ENCODE measurements around the gene RNF212.

The RNF212 gene

DNA sequence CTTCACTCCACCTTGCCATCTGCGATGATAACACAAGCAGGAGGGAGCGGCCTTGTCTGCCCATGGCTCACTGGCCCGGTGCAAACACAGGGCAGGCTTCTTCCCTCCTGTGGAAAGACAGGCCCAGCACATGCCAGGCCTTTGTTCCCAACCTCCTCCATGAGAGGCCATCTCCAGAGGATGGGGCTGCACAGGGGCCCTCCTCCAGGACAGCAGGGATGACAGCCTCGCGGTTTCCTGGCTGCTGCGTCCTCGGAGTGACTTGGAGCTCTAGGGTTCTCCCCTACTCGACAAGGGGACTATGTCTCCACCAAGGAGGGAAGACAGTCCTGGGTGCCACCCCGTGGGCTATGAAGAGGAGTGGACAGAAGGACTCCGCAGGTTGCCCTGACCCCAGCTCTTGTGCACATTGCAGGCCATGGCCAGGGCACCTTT, 21.8 kb downstream of the RNF212 start:
- DNase-seq (ENCODE audit: extremely low read depth in 1 of 2, low read depth in 1 of 2) = no peak

DNA sequence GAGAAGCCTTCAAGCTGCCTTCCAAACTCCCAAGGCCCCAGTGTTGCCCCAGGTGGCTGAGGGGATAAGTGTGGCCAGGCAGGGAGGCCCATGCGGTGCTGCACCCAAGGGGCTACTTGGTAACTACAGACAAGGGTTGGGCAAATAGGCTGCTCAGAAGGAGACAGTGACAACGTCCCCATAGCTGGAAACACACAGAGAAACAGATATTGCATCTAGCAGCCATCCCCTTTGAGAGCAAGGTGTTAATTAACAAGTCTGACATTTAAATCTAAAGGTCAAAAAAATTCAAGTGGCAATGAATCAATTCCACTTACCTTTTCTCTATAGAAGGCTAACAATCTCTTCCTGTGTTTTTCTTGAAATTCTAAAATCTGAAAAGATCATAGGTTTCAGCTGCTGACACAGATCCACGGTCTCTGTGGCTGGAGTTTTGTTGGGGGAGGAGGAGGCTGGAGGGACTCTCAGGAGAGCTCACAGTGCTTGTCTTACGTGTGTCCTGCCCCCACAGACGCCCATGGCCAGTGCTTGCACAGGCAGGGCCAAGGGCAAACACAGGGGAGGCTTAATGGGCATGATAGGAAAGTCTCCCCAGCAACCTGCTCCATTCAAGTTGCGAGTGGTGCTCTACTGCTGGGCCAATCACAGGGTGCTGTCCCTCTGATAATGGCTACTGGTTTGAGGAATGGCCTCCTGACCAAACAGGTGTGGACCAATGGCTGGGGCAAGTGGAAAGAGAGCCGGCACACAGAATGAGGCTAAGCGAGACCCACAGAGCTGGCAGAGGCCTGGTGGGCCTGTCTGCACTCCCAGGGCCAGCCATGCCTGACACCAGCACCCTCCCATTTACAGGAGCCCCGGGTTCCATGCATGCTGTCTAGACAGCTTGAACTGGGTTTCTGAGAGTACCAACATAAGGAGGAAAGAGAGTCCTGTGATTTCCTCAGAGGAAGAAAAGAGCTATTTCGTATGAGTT, 22.6 kb downstream of the RNF212 start:
- DNase-seq (ENCODE audit: extremely low read depth in 1 of 2, low read depth in 1 of 2) = no peak

DNA sequence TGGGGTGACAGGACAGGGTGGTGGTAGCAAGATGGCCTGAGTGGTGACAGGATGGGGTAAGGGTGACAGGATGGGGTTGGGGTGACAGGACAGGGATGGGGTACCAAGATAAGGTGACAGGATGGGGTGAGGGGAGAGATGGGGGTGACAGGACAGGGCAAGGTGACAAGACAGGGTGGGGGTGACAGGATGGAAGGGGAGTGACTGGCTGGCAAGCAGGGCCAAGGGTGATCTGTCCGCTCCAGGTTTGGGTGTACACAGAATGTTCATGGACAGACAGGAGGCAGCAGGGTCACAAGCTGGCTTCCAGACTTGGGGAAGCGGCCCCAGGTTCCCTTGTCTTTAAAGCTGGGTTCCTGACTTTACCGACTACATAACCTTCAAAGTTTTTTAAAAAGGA, 23.3 kb downstream of the RNF212 start:
- DNase-seq (ENCODE audit: extremely low read depth in 1 of 2, low read depth in 1 of 2) = no peak

DNA sequence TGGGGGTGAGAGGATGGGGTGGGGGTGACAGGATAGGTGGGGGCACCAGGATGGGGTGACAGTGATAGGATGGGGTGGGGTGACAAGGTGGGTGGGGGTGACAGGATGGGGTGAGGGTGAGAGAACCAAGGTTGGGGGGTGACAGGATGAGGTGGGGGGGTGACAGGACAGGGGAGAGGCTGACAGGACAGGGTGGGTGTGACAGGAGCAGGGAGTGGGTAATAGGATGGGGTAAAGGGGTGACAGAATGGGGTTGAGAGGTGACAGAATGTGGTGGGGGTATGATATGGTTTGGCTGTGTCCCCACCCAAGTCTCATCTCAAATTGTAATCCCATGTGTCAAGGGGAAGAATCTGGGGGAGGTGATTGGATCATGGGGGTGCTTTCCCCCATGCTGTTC, 26.0 kb downstream of the RNF212 start:
- no peak for DNase-seq (ENCODE audit: extremely low read depth in 1 of 2, low read depth in 1 of 2)

DNA sequence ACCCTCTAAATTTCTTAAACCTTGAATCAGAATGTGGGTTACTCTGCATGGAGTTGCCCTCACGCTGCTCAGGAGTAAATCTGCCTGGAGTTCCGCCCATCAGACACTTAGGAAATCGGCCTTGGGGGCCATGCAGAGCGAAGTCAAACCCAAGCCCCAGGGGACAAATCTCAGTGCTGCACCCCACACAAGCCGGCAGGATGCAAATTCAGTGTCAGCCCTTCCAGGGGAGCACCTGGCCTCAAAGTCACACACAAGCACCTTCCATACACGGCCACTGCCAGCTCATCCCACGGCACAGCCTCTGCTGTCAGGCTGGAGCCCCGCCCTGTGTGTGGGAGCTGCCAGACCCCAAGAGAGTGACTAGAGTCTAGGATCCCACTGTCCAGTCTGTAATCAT, 27.4 kb downstream of the RNF212 start:
- DNase-seq (ENCODE audit: extremely low read depth in 1 of 2, low read depth in 1 of 2) = no peak

DNA sequence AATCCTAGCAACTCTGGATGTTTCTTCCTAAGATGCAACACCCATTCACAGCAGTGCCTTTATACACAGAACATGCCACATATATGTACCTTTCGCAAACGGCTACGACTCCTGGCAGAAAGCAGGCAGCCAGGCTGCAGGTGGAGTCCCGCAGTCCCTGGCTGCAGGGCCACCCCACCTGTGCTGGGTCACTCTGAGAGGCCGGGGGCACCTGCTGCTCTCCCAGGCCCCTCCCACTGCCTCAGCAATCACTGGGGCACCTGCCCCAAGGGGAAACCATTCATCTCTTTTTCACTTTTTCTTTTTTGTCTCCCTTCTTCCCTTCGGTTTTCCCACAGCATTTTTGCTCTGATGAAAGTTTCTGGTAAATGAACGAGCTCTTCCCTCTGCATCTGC, 28.0 kb downstream of the RNF212 start:
- DNase-seq (ENCODE audit: extremely low read depth in 1 of 2, low read depth in 1 of 2) = no peak

DNA sequence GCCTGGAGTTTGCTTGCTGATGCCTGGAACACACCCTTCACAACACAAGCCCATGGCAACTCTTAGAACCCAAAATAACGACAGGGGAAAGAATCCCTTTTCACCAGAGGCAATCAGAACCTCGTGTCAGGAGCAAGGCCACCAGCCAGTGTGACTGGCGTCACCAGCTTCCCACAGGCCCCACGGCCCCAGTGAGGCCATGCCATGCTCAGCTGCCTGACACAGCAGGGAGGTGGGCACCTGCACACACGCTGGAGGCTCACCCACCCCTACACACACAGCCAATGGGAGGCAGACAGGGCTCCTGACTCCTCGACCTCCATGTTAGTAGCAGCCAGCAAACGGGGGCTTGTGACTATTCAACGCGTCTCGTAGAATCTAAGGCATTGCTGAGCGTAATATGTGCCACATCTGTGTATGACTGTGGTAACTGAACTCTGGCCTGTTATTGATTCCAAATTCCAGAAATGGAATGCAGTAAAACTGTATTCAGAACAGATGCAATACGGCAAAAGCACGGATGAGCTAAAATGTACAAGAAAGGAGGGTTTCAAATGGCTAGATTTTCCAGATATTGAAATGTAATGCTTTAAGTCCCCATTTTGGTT, 28.5 kb downstream of the RNF212 start:
- DNase-seq (ENCODE audit: extremely low read depth in 1 of 2, low read depth in 1 of 2) = no peak

DNA sequence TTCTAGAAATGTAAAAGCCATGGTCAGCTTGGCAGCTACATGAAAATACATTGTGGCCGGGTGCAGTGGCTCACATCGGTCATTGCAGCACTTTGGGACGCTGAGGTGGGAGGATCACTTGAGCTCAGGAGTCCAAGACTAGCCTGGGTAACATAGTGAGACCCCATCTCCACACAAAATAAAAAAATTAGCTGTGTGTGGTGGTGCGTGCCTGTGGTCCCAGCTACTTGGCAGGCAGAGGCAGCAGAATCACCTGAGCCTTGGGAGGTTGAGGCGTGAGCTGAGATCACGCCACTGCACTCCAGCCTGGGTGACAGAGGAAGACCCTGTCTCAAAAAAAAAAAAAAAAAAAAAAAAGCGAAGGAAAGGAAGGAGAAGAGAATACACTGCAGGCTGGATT, 29.0 kb downstream of the RNF212 start:
- DNase-seq (ENCODE audit: extremely low read depth in 1 of 2, low read depth in 1 of 2) = no peak

DNA sequence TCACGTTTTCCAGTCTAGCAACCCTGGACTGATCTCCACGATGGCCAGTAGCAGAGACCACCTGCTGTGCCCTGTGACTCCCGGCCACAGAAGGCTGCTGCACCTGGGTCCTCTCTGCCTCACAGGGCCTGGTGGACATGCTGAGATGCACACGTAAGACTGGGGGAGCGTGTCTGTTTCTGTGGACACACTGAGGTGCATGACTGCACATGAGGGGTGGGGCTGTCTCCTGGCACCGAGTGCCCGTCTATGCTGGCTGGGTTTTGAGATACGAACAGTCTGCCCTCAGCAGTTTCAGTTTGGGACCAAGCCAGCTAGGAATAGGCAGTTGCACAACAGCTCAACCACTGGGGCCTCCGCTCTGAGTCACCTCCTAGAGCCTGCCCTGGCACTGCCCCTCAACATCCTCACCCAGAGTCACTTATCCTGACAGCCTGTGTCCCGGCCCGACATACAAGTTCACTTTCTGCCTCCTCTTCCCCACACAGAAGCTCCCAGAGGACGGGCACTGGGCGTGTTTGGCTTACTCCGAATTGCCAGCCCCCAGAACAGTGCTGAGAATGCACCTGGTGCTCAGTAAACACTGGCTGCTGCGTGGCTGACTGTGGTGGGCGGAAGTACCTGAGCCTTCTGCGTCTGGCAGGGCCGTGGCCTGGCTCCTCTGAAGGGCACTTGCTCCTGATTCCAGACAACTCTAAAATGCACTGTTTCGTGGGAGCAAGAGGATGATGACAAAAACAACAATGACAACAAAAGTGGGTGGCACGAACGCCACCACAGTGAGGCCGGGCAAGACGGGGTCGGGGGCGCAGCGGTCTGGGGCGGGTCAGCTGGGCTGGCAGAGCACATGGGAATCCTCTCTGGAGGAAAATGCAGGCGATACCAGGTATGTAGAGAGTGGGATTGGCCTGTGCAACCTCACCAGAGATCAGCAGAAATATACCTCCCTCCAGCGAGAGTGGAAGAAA, 30.9 kb downstream of the RNF212 start:
- no peak for DNase-seq (ENCODE audit: extremely low read depth in 1 of 2, low read depth in 1 of 2)

DNA sequence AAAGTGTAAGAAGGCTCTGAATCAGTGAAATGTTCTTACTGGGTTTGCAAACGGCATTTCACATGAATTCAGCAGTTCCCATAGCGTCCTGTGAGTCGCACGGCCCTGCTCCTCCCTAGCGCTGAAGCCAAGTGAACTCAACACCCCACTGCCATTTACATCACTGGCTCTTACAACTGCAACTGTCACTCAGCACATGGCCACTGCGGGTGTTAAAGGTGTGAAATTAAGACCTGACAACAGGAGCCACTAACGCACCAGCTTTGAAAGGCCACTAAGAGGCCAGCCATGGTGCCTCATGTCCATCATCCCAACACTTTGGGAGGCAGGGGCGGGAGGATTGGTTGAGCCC, 31.7 kb downstream of the RNF212 start:
- DNase-seq (ENCODE audit: extremely low read depth in 1 of 2, low read depth in 1 of 2) = no peak

DNA sequence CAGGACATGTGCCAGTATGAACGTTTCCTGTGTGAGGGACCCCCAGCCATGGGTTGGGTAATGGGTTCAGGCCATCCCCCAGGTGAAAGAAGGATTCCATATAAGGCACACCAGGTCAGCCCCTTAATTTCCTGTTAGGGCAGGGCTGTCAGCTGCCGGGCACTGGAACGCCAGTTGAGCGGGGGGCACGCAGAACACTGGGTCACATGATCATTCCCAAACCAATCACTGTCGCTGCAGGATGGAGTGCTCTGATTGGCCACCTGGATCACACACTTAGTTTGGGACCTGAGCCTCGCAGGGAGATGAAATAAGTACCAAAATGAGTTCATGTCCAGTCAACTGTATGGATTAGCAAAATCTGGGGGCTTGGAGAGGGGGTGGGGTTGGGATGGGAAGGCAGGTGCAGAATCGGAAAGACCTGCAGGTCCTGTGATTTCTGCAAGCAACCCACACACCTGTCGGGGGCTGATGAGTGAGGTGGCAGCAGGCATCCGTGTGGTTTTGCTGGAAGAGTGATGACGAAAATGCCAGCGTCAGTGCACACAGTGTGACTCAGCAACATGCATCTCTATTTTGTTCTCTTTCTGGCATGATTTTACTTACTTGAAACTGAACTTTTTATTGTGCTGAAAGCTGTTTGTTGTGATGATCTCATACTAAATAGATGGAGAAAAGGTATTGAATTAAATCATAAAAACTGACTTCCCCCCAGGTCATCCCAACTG, 32.2 kb downstream of the RNF212 start:
- no peak for DNase-seq (ENCODE audit: extremely low read depth in 1 of 2, low read depth in 1 of 2)

DNA sequence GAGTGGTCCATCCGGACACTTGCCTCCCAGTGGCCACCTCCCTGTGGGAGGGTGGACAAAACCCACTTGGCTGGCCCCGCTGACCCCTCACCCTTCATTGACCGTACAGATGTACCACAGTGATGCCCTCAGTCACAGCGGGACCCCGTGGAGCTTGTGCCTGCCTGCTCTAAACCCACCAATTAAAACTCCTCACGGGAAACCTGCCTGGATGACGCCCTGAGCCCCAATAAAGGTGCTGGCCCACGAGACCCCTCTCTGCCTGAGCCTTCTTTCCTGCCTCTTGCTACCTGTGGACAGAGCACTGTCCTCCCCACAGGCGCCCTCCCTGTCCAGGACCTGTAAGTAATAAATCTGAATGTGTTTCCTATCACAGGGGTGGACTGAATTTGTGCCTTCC, 32.9 kb downstream of the RNF212 start:
- no peak for DNase-seq (ENCODE audit: extremely low read depth in 1 of 2, low read depth in 1 of 2)

DNA sequence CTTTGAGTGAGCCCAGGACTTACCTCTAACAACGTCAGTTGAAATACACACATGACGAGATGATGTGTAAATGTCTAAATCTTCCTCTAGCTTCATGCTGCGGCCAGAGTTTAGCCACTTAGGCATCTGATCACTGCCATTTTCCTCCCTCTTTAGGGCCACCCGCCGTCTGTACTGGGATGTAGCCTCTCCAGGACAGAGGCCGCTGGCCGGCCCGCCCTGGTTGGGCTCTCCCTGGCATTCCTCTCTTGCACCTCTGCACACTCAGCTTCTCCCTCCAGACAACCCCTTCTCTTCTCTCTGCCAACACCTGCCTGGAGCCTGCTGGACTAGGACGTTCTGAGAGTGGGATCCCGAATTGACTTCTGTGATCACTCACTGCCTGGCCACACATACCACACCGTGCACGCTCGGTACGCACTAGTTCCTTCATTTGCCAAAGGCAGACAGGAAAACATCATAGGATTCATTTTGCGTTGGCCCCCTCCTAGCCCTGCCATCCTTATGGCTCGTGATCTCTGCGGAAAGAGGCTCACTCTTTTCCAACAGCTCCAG, 33.6 kb downstream of the RNF212 start:
- no peak for DNase-seq (ENCODE audit: extremely low read depth in 1 of 2, low read depth in 1 of 2)

DNA sequence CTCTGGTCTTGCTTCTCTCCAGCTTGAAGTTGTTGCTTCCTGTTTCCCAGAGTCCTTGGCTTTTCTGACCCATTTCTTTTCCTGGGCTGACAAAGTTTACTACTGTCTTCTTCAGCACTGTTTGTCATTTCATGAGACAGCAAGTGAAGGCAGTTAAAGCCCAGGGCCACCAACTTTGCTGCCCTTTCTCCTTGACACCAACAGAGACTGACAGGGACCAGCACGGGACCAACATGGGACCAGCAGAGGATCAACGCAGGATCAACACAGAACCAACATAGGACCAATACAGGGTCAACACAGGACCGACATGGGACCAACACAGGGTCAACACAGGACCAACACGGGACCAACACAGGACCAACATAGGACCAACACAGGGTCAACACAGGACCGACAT, 34.9 kb downstream of the RNF212 start:
- no peak for DNase-seq (ENCODE audit: extremely low read depth in 1 of 2, low read depth in 1 of 2)

DNA sequence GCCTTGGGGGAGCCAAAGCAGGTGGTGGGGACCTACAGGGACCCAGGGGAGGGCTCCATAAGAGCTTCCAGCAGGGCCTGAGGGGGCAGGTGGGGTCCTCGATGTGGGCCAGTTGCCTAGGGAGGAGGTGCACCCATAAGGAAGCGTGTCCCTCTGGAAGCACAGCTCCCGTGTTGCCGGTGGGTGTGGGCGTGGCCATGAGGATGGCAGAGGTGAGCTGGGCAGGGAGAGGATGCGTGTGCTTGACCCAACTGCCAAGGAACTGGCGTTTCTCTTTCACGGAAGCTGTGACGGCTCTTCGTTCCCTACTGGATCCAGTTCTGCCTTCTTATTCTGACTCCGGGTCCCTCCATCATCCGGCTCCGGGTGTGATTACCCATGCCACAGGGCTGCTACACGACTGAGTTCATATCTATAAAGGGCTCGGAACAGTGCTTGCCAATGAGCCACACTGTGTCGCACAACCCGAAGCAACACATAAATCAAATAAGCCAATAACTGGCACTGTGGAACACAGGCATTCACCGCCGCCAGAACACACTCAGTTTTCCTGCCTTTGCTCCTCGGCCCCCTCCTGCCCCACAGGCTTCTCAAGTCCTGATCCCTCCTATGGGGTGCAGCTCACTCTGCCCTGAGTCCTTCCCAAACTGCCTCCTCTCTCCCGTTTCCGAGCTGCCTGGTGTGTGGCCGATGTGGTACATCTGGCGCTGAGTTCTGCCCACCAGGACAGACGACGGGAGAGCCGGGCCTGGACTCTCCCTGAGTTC, 35.5 kb downstream of the RNF212 start:
- DNase-seq (ENCODE audit: extremely low read depth in 1 of 2, low read depth in 1 of 2) = no peak

DNA sequence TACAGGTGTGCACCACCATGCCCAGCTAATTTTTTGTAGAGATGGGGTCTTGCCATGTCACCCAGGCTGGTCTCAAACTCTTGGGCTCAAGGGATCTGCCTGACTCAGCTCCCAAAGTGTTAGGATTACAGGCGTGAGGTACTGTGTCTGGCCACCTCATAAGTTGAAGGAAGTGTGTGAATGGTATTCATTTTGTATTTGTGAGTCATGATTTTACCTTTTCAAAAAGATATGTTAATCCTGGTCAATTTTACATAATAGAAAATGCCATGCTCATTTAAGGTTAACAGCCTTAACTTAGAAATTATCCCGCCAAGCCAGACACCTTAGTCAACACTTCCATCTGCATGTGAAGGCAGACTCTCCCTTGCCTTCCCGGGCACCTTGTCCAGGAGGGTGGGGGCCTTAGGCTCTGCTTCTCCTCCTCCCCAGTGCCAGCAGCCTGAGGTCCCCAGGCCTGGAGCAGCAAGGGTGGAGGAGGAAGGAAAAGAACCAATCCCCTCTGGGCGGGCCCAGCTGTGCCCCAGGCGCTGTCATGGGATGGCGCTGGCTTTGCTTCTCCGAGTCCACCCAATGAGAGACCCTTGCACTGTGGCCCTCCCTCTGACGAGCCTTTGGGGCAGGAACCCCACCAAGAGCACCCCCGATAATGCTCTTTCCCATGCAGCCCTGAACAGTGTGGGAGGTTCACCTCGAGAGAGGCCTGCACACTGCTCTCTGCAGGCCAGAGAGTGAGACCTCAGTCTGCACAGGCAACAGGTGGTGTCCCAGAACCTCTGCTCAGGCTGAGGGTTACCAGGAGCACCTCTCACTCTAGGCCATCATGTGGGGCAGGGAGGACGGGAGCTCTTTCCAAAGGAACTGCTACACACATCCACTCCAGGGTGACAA, 37.3 kb downstream of the RNF212 start:
- no peak for DNase-seq (ENCODE audit: extremely low read depth in 1 of 2, low read depth in 1 of 2)

DNA sequence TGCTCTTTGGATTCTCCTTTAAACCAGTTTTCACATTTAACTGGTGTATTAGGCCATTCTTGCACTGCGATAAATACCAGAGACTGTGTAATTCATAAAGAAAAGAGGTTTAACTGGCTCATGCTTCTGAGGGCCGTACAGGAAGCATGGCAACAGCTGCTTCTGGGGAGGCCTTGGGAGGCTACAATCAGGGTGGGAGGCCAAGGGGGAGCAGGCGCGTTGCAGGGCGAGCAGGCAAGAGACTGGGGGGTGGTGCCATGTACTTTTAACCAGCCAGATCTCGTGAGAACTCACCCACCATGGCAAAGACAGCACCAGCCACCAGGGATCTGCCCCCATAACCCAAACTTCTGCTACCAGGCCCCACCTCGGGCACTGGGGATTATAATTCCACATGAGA, 38.1 kb downstream of the RNF212 start:
- DNase-seq (ENCODE audit: extremely low read depth in 1 of 2, low read depth in 1 of 2) = no peak

DNA sequence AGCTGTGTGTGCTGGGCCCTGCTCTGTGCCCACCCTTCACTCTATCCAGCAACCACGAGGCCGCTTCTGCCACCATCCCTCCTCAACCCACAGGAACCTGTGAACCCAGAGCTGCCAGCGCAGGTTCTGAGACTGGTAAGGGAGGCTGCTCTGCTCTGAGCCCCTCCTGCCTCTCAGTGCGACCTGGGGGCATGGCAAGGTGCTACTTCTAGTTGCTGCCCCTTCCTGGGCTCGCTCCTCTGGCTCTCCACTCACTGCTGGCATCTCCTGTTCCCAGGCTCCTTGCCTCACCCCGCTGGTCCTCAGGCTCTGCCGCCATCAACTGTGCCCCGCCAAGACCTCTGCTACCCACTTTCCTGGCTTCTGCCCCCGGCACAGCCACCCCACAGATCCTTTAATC, 39.3 kb downstream of the RNF212 start:
- DNase-seq (ENCODE audit: extremely low read depth in 1 of 2, low read depth in 1 of 2) = no peak

Data from activated CD8-positive, alpha-beta memory T cell treated with anti-CD3 and anti-CD28 coated beads for 1 hour (primary cell).